CD4-positive, alpha-beta T cell treated with Interleukin-12 subunit alpha and Interleukin-12 subunit beta, for 1 hour (primary cell): ENCODE measurements around the gene HILPDA.
A peak's percentile ranks its signal among the peaks of the same experiment; 100 is the strongest.

Experiments used
- DNase-seq: peaks from one replicate; pipeline ENCODE4 v3.0.0-alpha.2; 2020

Gene HILPDA, protein sequence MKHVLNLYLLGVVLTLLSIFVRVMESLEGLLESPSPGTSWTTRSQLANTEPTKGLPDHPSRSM

DNA sequence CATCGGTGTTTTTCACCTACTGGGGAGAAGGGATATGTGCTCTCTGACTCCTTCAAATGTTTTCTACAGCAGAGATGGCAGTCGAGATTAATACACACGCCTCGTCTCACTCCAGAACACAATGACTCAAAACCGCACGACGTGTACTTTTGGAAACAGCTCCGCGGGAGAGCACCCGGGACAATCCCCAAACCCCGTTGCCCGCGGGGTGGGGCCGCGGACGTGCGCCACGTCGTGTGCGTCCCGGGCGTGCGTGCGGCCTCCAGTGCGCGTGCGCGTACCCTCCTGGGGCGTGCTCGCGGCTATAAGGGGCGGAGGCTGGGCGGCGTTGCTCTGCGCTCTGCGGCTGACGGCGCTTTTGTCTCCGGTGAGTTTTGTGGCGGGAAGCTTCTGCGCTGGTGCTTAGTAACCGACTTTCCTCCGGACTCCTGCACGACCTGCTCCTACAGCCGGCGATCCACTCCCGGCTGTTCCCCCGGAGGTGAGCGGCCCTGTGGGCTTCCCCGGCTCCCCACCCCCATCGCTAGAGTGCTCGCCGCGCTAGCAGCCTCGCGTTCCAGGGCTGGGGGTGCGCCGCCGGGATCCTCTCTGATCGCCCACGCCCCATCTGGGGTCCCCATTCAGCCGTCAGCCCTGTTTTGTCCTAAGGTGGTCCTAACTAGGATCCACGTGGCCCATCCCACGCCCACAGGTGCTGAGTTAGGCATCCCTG lies at the start of gene HILPDA:
TSS of gene HILPDA (plus strand) at position 336 of the 712 bp plus-strand sequence. CDS start 1,391 bp downstream, outside the sequence.
- peak; percentile 96 for DNase-seq

DNA sequence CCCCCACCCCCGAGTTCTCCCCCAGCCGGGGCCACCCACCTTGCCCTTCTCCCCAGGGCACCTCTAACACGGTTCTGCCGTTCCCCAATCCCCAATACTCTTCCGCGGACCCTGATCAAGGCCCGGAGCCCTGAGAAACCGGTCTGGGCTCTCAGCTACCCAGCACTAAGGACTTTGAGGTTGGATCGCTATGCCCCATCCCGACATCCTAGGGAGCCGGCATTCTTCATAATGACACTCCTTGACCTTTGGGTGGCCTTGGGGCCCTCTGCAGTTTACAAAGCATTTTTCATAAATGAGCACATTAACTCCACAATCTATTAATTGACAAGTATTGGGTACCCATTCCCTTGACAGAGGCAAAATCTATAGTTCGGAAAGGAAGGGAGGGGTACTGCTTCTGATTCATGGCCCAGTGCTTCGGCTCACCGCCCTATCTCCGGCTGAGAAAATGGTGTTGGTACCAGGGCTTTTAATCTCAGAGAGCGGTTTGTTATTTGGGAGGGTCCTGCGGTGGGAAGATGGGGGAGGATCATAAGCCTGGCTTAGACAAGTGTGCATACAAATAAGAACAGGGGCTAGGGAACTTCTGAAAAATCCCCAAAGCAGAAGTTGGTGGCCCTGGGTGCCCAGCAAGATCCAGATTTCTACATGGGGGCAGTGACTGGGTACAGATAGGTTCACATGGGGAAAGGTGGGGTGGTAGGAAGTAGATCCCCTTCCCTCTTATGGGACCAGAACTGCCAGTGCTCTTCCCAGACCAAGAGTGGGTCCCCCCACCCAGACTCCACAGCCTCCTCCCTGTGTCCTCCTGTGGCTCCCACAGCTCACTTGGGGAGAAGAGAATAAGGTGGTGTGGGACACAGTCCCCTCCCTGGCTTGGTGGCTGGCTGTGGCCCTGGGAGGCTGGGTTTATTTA lies 49.1 kb upstream of the HILPDA start:
- DNase-seq: no peak

DNA sequence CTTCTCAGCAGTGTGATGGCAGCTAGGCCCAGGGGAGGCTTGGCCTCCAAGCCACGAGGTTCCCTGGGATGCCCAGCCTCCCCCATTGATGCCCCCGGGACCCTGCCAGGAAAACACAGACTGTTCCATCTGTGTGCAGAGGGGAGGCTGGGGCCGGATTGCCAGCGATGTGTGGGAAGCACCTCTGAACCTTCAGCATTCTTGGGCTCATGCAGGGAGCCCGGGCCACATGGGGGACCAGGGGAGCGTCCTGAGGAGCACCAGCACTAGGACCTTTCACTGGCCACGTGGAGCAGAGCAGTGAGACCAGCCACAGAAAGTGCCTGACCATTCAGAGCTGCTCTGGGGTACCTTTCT lies 48.5 kb upstream of the HILPDA start:
- DNase-seq: no peak

DNA sequence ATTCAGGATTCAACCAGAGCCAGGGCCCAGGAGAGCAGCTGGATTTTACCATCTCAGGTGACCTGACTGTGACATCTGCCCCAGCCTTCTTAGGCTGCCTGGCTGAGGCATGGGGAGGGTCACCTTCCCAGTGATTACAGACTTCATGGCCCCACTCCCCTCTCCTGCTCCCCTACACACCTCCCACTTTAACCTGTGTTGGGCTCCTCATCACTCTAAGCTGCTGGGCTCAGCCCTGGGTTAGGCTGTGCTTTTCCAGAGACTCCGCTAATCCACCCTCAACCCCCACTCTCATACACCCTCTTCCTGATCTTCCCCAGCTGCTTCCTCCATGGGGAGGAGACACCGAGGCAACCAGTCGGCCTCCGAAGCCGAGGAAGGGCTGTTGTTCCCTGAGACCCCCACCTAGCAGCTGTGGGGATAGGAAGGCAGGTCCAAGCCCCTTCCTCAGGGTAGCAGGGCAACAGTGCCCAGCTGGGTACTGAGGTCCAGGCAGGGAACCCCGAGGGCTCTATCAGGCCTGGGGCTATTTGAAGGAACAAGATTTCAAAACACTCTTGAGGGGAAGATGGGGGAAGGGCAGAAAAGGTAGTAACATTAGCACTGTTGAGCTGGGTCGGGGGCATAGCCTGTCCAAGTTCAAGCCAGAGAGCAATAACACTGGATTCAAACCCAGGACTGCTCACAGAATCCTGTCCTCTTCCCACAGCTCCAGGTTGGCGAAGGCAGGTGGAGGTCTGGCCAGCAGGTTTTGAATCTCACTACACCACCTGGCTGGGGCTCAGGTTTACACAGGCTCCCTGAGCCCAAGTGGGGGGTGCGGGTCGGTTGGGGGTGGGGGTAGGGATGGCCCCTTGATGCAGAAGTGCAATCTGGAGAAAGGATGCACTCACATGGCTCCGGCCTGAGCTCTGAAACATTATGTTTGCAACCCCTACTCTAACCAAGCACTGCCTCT lies 47.6 kb upstream of the HILPDA start:
- no peak for DNase-seq

DNA sequence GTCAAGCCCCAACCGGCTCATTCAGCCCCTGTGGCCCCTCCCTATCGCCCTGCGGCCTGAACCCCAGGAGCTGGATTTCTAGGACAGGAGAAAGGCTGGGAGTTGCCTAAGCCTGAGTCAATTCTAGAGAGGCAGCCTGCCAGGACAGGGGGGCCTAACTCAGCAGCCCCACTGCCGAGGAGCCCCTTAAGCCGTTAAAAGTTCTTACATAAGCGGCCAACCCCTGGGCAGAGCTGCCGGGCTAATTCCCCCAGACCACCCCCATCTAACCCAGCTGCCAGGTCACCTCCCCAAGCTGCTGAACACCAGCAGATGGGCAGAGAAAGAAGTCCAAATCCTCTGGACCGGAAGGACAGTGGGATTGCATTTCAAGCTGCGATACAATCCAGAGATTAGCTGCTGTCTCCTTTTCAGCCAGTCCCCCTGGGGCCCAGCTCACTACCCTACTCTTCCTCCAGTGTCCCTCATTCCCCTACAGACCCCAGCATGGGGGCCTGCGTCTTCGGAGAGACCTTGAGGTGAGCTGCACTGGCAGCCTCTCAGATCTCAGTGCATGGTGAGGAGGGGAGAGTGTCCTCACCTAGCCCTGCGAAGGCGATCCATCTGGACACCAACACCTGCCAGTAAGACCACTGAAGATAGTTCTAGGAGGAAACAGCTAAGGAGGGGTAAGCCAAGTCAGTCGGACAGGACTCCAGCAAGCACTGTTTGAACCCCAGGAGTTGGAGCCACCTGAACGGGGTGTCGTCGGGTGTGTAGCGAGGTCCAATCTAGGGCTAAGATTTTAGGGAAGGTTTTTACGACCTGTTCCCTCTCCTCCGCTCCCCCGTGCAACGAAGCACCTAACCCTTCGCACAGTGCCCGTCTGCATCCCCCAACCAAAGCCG lies 46.7 kb upstream of the HILPDA start:
- DNase-seq: no peak

DNA sequence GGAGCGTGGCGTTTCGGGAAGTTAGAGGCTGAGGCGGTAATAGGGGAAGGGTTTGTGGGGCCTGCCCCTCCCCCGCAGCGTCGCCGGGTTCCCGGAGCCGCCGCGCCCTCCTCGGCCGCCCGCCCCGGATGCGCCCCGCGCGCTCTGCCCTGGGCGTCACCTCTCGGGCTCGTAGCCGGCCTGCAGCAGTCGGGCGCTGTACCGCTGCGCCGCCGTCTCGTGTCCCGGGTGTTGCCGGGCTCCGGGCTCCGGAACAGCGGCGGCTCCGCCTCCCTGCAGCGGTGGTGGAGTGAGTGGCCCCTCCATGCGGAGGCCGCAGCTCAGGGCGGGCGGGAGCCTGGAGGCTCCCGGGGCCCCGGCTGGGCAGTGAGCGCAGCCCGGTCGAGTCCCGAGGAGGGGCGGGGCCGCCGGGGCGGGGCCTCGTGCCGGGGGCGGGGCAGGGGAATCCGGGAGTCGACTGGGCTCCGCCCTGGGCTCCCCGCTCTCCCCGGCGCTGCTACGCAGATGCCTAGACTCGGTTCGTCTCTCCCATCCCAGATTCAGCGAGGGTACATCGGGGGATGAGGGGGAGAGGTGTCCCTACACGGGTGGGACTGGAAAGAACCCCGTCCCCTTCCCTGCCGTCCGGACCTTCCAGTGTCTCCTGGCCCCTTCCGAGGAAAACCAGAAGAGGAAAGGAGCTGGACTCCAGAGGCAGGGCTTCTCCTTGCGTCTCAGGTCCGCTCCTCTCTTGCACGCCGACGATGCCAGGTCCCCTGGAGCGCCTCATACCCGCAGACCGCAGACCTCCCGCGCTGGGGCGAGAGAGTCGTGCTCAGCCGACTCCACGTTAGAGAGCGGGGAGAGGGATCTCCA lies 45.9 kb upstream of the HILPDA start, which contains the start of gene IMPDH1:
TSS of gene IMPDH1 (minus strand) at position 387 of the 855 bp plus-strand sequence. CDS start at position 306, 81 bp downstream.
- DNase-seq: peak; percentile 88

DNA sequence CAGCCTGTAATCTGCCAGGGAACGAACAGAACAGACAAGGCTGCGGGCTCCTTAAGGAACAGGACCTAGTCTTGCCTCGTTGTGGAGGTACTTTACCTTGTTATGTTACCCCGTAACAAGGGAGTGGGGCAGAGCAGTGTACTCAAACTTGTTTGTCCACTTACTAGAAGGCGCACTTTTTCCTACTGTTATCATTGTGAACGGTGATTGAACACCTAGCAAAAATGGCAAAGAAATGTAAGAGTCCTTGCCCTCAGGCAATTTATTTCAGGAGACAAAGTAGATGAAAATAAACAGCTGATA lies 45.3 kb upstream of the HILPDA start:
- DNase-seq: no peak

DNA sequence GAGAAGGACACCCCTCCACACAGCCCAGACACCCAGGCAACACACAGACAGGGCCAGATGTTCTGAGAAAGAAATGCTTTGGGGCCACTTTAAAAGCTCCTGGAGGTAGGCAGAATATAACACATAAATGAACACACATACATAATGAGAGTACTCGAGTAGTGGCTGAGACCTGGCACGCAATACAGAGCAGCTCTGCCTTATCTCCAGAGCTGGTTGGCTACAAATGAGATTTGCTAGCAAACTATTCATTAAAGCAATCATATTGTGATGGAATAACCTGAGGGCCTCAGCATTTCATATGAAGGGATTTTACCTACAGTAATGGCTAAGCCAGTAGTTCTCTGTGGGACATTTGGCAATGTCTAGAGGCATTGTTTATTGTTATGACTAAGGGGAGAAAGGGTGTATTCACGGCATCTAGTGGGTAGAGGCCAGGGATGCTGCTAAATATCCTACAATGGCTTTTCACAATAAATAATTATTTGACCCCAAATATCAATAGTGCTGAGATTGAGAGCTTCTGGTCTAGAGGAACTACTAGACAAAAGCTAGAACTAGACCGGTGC lies 40.4 kb upstream of the HILPDA start:
- DNase-seq: no peak

DNA sequence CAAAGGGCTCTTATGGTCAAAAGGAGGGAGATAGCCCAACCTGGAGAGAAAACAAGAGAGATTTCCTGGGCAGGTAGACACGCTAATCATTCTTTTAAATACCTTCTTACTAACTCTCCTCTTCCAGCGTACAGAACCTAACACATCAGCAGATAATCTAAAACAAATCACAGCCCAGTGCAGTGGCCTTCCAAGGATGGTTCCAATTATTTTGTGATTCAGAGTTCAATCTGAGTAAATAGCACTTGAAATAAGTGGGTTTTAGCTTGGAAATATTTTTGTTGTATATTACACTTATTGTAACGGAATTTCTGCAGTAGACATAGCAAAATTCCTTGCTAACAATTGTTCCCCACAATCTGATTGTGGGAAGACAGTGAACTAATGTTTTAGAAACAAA lies 38.6 kb upstream of the HILPDA start:
- no peak for DNase-seq

DNA sequence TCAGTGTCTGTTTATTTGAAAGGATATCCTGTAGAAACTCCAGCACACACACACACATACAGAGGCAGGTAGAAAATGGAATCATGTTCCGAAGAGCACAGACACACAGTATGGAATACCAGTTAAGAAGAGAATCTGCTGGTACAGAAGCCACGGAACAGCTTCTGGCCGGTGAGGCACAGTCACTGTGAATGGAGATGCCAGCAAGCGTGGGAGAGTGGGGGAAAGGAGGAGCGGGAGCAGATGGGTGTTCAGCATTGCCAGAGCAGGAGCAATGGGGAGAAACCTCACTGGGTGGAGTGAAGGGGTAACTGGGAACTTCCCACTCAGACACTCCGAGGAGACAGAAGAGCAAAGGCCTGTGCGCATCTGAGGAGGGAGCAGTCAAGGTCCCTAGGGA lies 36.4 kb upstream of the HILPDA start:
- no peak for DNase-seq

DNA sequence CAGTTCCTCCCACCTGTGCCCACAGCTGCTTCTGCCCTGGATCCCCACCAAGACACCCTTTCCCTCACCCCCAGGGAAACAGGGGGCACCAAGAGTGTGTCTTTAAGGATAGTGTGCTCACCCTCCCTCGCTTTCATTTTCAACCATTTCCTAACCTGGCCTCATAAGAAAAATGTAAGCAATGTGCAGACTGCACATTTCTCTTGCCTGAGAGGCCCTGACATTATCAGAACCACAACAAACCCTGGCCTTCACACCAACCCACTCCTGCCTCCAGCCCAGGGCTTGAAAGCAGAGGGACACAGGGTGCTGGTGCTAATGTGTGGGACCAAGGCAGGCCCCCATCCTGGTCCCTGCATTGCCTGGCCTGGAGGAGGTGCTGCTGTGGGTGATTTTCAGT lies 34.9 kb upstream of the HILPDA start:
- DNase-seq: no peak

DNA sequence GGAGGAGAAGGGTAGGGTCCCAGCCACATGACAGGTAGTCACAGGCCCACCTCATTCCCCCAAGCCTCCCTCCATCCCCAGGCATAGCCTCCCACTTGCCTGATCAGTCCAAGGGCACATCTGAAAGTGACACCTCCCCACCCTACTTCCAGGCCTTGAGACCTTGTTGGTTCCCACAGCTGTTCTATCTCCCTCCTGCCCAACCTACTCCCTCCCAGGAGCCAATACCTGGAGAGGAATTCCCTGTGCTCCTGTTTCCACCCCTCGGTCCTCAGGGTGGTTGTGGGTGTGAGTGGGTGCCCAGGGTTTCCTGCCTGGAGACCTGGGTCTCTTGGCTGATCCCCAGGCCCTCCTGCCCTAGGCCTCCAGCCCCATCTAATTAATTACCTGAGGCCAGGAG lies 34.3 kb upstream of the HILPDA start:
- DNase-seq: no peak

DNA sequence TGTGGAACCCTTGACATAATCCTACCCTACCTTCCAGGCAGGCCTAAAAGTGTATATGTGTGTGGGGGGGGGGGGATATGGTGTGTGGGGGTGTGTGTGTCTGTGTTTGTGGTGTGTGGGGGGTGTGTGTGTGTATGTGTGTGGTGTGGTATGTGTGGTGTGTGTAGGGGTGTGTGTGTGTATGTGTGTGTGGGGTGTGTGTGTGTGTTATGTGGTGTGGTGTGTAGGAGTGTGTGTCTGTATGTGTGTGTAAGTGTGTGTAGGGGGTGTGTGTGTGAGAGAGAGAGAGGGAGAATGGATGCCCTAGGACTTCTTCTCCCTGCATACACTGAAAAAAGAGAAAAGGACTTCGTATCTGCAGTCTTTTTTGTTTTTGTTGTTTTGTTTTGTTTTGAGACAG lies 33.6 kb upstream of the HILPDA start:
- DNase-seq: no peak

DNA sequence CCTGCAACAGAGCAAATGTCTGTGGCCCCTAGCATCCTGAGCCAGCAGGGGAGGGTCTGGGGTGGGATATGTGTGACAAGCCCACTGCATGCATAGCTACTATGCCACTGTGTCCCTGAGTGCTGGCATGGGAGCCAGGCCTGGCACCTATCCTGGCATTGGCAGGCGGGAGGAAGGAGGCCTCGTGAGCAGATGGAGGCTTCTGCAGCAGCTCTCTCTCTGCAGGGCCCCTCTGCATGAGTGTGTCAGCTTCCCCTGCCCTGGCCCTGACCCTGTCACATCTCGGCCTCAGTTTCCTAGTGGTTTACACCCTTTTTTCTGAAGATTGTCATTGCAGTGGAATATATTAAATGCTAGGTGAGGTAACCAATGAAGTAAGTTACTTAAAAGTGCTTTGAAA lies 32.8 kb upstream of the HILPDA start:
- DNase-seq: peak; percentile 32

DNA sequence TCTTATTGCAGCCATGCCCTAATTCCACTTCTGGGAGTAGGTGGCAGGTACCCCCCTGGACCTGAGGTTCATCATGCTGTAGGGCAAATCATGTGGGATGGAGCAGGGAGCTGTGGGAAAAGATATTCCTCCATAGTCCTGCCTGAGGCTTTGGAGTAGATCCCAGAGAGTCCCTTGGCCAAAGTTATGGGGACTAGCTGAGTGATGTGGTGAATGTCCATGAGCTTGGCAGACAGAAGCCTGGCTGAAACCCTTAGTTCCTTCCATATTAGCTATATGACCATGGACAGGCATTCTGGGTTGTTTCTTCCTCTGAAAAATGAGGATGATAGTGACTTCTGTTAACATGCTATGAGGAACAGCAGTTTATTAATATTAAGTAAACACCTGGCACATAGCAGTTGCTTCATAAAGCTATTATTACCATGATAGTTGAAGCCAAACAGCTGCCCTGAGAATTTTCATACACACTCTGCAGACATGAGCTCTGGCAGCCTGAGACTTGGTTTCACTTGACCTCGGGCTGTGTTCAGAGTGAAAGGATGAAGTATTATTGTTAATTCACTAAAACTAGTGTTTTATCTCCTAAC lies 30.9 kb upstream of the HILPDA start:
- DNase-seq: no peak

DNA sequence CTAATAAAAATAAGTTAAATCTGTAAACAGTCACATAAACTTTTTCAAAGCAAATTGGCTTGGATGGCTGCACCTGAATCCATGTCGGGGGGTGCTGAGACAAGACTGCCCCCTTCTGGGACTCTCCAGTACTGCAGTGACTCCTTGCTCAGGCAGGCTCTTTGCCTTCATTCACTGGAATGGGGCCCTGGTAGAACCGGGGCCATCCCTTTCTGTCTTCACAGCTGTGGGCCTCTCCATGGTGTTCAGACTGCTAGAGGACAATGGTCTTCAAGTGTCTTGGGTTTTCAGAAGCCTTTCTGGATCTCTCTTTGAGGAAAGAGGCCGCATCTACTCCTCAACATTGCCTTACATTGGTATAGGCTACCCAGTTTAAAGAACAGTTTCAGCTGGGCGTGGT lies 29.8 kb upstream of the HILPDA start:
- DNase-seq: peak; percentile 81

DNA sequence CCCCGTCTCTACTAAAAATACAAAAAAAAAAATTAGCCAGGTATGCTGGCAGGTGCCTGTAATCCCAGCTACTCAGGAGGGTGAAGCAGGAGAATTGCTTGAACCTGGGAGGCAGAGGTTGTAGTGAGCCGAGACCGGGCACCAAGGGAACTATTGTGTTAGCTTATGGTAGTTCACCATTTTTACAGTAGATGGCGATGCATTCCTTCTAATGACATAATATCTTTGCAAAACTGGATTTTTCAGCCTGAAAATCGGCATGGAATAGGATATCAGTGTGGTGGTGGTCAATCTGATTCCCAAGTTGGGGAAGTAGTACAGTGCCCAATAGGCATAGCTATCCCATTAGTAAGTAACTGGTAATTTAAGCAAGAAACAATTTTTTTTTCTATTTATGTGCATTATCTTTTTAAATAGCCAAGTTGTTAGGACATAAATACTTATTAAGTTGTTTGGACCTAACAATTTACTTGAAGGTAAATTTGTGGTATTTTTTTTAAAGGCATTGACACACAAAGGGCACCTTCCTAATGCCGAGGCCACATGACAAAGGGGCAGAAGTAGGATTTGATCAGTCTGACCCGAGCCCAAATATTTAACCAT lies 28.3 kb upstream of the HILPDA start:
- DNase-seq: peak; percentile 68

DNA sequence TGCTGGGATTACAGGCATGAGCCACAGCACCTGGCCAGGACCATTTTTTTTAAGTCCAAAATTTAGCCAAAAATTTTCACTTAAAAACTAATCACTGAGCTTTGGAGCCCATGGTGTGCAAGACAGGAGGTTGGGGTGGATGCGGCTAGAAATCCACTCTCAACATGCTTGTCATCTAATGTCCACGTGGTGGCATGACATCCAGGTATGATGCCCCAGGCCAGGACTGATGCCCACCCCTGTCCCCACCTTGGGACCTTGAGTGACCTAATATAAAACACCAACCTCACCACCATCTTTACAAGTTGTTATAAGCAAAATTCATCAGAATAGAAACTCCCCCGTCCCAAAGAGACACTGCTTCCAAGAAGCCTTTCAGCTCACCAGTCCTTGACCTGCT lies 25.5 kb upstream of the HILPDA start:
- no peak for DNase-seq

DNA sequence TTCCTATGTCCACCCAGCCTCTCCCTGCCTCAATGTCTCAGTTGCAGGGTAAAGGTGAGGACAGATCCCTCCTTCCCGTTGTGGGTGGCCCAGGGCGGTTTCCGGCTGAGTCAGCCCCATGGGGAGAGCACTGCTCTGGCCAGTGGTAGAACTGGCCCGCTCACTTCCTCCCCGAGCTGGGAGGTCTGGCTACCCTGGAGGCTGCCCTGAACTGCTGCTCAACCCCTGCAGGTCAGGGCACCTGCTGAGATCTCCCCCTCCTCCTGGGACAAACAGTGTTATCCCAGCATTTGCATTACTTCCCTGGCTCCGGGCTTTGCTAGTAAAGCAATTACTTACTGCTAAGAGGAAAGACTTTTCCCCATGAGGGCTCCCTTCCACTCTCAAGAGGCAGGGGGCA lies 24.5 kb upstream of the HILPDA start:
- DNase-seq: no peak

DNA sequence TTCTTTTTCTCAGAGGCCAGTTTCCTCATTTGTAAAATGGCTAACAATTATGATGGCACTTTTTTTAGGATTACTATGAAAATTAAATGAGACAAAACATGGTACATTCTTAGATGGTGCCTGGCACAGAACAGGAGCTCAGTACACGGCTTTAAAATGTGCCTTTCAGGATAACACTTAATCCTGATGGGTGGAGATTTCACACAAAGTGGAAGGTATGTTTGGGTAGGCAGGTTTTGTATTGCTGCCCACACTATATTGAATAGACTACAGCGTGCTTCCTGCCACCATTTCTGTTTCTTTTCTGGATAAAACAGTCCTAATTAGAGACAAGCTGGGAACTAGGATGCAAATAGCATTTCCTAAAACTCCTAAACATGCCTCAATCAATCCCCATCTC lies 23.9 kb upstream of the HILPDA start:
- no peak for DNase-seq
